Measurements from ENCODE around the gene MTARC2. TPM values are rescaled to one million over a fixed set of nuclear protein-coding genes. Genes with fewer than 3 reads are reported as not detected.
A peak's percentile ranks its signal among the peaks of the same experiment; 100 is the strongest.

MTARC2 gene
- total and polyA plus RNA-seq, 2 donors from 2014 or later: 28.6 to 95.2 TPM

DNA sequence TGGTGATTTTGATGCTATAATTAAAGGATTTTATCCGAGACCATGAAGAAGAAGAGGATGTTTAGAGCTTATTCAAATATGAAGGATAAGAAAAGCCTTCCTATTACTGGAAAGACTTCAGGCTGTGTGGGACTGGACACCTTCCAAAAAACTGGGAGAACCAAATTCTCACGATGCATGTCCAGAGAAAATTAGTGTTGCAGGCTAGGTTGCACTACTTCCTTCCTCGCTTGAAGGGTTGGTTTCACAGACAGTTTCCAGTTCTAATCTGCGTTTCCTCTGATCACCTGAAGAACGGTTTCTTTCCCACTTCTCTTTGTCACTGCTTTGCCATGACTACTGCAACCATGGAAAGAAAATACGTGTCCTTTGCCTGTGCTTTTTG lies 2.0 kb downstream of the MTARC2 start:
- H3K4me3 ChIP-seq (ENCODE audit: low read length in 3 of 3): peak overlapping the region in 2 of 3 donors; percentile 74 to 87
- DNase-seq (peak in 2 of 5 donors; percentile 25 to 50), FAIRE-seq (no peak)
- H3K4me1 ChIP-seq (ENCODE audit: control insufficient read depth in 2 of 3, insufficient read depth in 2 of 3, low read depth in 1 of 3, low read length in 3 of 3): peaks cover 0 to 39% (median 22%) of the 10 kb centered on the region in 3 donors
- H3K9me3 ChIP-seq (ENCODE audit: control insufficient read depth in 2 of 3, insufficient read depth in 1 of 3, low read length in 3 of 3): no peaks in the 10 kb centered on the region
- TF ChIP-seq CTCF (IDR thresholded peaks at IDR 0.05; ENCODE audit: borderline replicate concordance, extremely low read depth, insufficient read depth): no peak
- intact Hi-C loops (cut with DNase I): no loop called here
- peak overlapping the region in 1 of 3 donors; percentile 93 for H3K9ac ChIP-seq (ENCODE audit: low read length in 3 of 3)
- peaks cover 0 to 4% (median 3%) of the 10 kb centered on the region in 3 donors for H3K36me3 ChIP-seq (ENCODE audit: control insufficient read depth in 2 of 3, insufficient read depth in 3 of 3, low read length in 3 of 3)
- peak overlapping the region; percentile 49 to 87 for H3K27ac ChIP-seq (ENCODE audit: low read depth in 2 of 2, low read length in 2 of 2)
- no peaks in the 10 kb centered on the region for H3K27me3 ChIP-seq (ENCODE audit: control insufficient read depth, insufficient read depth, low read length)

DNA sequence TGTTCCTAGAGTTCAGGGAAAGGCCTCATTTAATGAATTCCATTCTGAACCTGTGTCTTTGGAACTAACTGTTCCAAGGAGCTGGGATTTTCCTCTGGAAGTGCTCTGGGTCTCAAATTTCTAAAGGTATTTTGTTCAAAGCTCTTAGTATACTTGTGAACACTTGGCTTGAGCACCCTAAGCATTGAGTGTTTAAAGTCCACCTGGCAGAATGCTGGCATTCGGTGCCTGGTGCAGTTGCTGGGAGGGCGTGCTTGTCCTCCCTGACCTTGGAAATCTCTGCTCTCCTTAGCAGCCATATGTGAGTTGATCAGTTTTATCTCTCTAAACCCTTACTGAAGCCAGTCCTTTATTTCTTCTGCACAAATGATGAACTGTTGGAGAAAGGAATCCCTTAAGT lies 3.0 kb downstream of the MTARC2 start:
- H3K9ac ChIP-seq (ENCODE audit: low read length in 3 of 3): peak overlapping the region in 1 of 3 donors; percentile 93
- H3K36me3 ChIP-seq (ENCODE audit: control insufficient read depth in 2 of 3, insufficient read depth in 3 of 3, low read length in 3 of 3): peaks cover 0 to 14% (median 11%) of the 10 kb centered on the region in 3 donors
- intact Hi-C loops (cut with DNase I): no loop called here
- H3K27me3 ChIP-seq (ENCODE audit: control insufficient read depth, insufficient read depth, low read length): no peaks in the 10 kb centered on the region
- TF ChIP-seq CTCF (IDR thresholded peaks at IDR 0.05; ENCODE audit: borderline replicate concordance, extremely low read depth, insufficient read depth): no peak
- peak overlapping the region; percentile 49 to 68 for H3K27ac ChIP-seq (ENCODE audit: low read depth in 2 of 2, low read length in 2 of 2)
- H3K9me3 ChIP-seq (ENCODE audit: control insufficient read depth in 2 of 3, insufficient read depth in 1 of 3, low read length in 3 of 3): no peaks in the 10 kb centered on the region
- H3K4me1 ChIP-seq (ENCODE audit: control insufficient read depth in 2 of 3, insufficient read depth in 2 of 3, low read depth in 1 of 3, low read length in 3 of 3): peaks cover 0 to 39% (median 24%) of the 10 kb centered on the region in 3 donors
- DNase-seq: peak in 2 of 5 donors; percentile 23 to 47
- FAIRE-seq: no peak
- peak overlapping the region in 2 of 3 donors; percentile 74 to 87 for H3K4me3 ChIP-seq (ENCODE audit: low read length in 3 of 3)

GRCh38 chr1:220754212-220754917 lies 6.2 kb downstream of the MTARC2 start:
- Histone ChIP-seq H3K36me3 (ENCODE audit: control insufficient read depth in 2 of 3, insufficient read depth in 3 of 3, low read length in 3 of 3) (peaks cover 5 to 20% (median 16%) of the 10 kb centered on the region in 3 donors), H3K4me3 (ENCODE audit: low read length in 3 of 3) (peak overlapping the region in 1 of 3 donors; percentile 42), H3K27ac (ENCODE audit: low read depth in 2 of 2, low read length in 2 of 2) (peak overlapping the region; percentile 10 to 54), H3K9me3 (ENCODE audit: control insufficient read depth in 2 of 3, insufficient read depth in 1 of 3, low read length in 3 of 3) (no peaks in the 10 kb centered on the region), H3K4me1 (ENCODE audit: control insufficient read depth in 2 of 3, insufficient read depth in 2 of 3, low read depth in 1 of 3, low read length in 3 of 3) (peaks cover 0 to 28% (median 20%) of the 10 kb centered on the region in 3 donors), H3K27me3 (ENCODE audit: control insufficient read depth, insufficient read depth, low read length) (no peaks in the 10 kb centered on the region), H3K9ac (ENCODE audit: low read length in 3 of 3) (peak overlapping the region in 1 of 3 donors; percentile 51)
- FAIRE-seq (no peak), DNase-seq (peak in 4 of 5 donors; percentile 63 to 88 (median 72))
- no peak for TF ChIP-seq CTCF (IDR thresholded peaks at IDR 0.05; ENCODE audit: borderline replicate concordance, extremely low read depth, insufficient read depth)
- intact Hi-C loops (cut with DNase I): no loop called here
